GM23338 (cell line): ENCODE results near the gene FKBP2. TPM values are rescaled to one million over a fixed set of nuclear protein-coding genes. Genes with fewer than 3 reads are reported as not detected.

Experiments used
- CTCF ChIP-seq, 2 experiments: fragments of 200-600 bp in 1 of 2; sonication (generic) in 1 of 2; conservative IDR thresholded peaks; 2 replicates each; pipeline versions ENCODE4 v1.5.1 to v1.6.1; 2016 to 2017; ENCODE audit warnings: antibody characterized with exemption in 2 of 2, low read depth in 2 of 2, mild to moderate bottlenecking in 2 of 2, moderate library complexity in 1 of 2
- NANOG ChIP-seq: IDR thresholded peaks from 2 replicates; pipeline ENCODE4 v1.6.1; 2016; ENCODE audit warnings: antibody characterized with exemption, borderline replicate concordance
- REST ChIP-seq: IDR thresholded peaks from one replicate; pipeline ENCODE4 v1.6.1; 2018; ENCODE audit warnings: antibody characterized with exemption; ENCODE audit not compliant: unreplicated experiment
- ZNF114 ChIP-seq: fragments of 250-450 bp; sonication (Bioruptor Pico); IDR thresholded peaks from 2 replicates; pipeline ENCODE4 v1.5.0; 2020; ENCODE audit warnings: mild to moderate bottlenecking, moderate library complexity
- ZNF462 ChIP-seq: fragments of 250-450 bp; sonication (Bioruptor Pico); IDR thresholded peaks from 2 replicates; pipeline ENCODE4 v1.5.0; 2020; ENCODE audit warnings: mild to moderate bottlenecking, moderate library complexity
- polyA plus RNA-seq: library from polyadenylated mRNA; unstranded; fragments of >200 nt; fragmentation: Nextera tagmentation; extraction: Ambion mirVana; gene quantifications from 2 replicates; pipeline ENCODE4 v1.2.1, GENCODE V29; 2016
- total RNA-seq: library from RNA; depleted of rRNA; stranded (reverse); fragments of >200 nt; shearing (Covaris generic); gene quantifications from 2 replicates; pipeline ENCODE4 v1.2.3, GENCODE V29; 2014

Gene FKBP2
- total and polyA plus RNA-seq, 2 experiments from 2014 or later = 31.4 to 201 TPM

- TF ChIP-seq ZNF462 (CRISPR knock-in tag) = no peak
- no peak for TF ChIP-seq NANOG
- TF ChIP-seq CTCF (conservative IDR thresholded peaks at IDR 0.05; ENCODE audit: low read depth in 2 of 2) = no peak
- TF ChIP-seq ZNF114 (CRISPR knock-in tag) = no peak
- no peak for TF ChIP-seq REST
Measured at GRCh38 chr11:64263021-64263946, 22.4 kb downstream of the FKBP2 start (continued).
